HepG2 (cell line): ENCODE data around the gene DTD2.

Source experiments
- CHCHD3 ChIP-seq: sonication (generic); formaldehyde crosslinking; IDR thresholded peaks from 2 replicates; pipeline ENCODE4 v1.8.0; 2022; ENCODE audit warnings: mild to moderate bottlenecking, missing genetic modification reagents, moderate library complexity
- CREB1 ChIP-seq, 2 experiments: fragments of 450-650 bp in 1 of 2; IDR thresholded peaks; 2 replicates each; pipeline ENCODE4 v1.6.1; 2016 to 2017; ENCODE audit warnings: control low read depth in 1 of 2, mild to moderate bottlenecking in 1 of 2, missing compliant biosample characterization in 1 of 2, missing genetic modification characterization in 1 of 2
- EZH2 ChIP-seq: conservative IDR thresholded peaks from 2 replicates; pipeline ENCODE4 v1.6.1; 2012; ENCODE audit warnings: mild to moderate bottlenecking, low read depth, low read length, moderate library complexity
- GTF2F1 ChIP-seq: fragments of 150-350 bp; IDR thresholded peaks from 2 replicates; pipeline ENCODE4 v1.6.1; 2014; ENCODE audit warnings: low read length
- HCFC1 ChIP-seq: fragments of 150-350 bp; IDR thresholded peaks from 2 replicates; pipeline ENCODE4 v1.6.1; 2014; ENCODE audit warnings: low read depth, low read length
- SIN3A ChIP-seq: IDR thresholded peaks from 2 replicates; pipeline ENCODE4 v1.6.1; 2011; ENCODE audit warnings: low read depth, mild to moderate bottlenecking, control low read depth, low read length, borderline replicate concordance
- SMC3 ChIP-seq: IDR thresholded peaks from 2 replicates; pipeline ENCODE4 v1.6.1; 2011; ENCODE audit warnings: low read length, improper control_type of control experiment
- ZNF10 ChIP-seq: sonication (generic); formaldehyde crosslinking; IDR thresholded peaks from 2 replicates; pipeline ENCODE4 v1.4.0; 2020; ENCODE audit warnings: mild to moderate bottlenecking, low read depth, missing genetic modification reagents, borderline replicate concordance
- TF ChIP-seq, protein P1 (sequence below): IDR thresholded peaks from 2 replicates; pipeline ENCODE4 v1.6.1; 2012; ENCODE audit warnings: inconsistent platforms
- TF ChIP-seq, protein P2 (sequence below), 2 experiments: sonication (generic) in 1 of 2; formaldehyde crosslinking in 1 of 2; IDR thresholded peaks; 2 replicates each; pipeline versions ENCODE4 v1.6.1 to v1.9.0; 2014 to 2022; ENCODE audit warnings: antibody characterized with exemption in 1 of 2, borderline replicate concordance in 1 of 2, inconsistent platforms in 1 of 2, low read depth in 1 of 2, missing genetic modification reagents in 1 of 2
- TF ChIP-seq, protein P3 (sequence below): sonication (generic); formaldehyde crosslinking; IDR thresholded peaks from 2 replicates; pipeline ENCODE4 v1.5.1; 2020; ENCODE audit warnings: mild to moderate bottlenecking, missing genetic modification reagents, moderate library complexity
- TF ChIP-seq, protein P4 (sequence below): IDR thresholded peaks from 2 replicates; pipeline ENCODE4 v1.6.1; 2012; ENCODE audit warnings: low read length, improper control_type of control experiment
- TF ChIP-seq, protein P5 (sequence below): sonication (generic); formaldehyde crosslinking; IDR thresholded peaks from 2 replicates; pipeline ENCODE4 v1.4.0; 2020; ENCODE audit warnings: missing genetic modification reagents

DNA sequence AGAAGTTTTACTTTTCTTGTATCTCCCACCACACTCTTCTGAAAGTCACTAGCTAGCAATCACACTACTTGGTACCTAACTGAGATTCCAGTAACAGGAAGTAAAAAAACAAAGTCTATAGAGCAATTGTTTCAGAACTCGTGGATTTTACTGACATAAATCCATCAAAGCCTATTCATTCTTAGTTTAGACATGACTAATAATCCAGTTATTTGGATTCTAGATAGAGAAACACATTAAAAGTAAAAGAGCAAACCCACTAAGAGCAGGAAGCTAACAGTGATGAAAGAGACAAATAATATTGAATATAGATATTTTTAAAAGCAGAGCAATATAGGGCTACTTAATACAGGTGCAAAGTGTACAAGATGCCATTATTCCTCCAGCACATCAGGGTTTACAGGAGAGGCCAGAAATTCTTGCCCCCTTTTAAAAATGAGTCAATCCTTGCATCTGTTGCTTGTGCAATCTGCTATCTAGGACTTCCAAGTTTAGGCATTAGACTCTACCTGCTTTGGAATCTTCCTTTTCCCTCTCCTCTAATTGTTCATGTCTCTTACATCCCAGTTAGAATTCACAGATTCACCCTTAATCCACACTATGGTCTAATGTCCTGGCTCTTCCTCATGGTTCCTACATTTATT is 43.0 kb downstream of the DTD2 start:
- TF ChIP-seq ZNF10 (no peak), SMC3 (no peak), EZH2 (no peak), SIN3A (no peak), HCFC1 (no peak), CHCHD3 (CRISPR knock-in tag) (no peak), CREB1 (IDR thresholded peaks at IDR 0.05) (no peak), CREB1 (CRISPR knock-in tag; IDR thresholded peaks at IDR 0.05) (no peak), GTF2F1 (no peak)
- TF ChIP-seq, protein P1, sequence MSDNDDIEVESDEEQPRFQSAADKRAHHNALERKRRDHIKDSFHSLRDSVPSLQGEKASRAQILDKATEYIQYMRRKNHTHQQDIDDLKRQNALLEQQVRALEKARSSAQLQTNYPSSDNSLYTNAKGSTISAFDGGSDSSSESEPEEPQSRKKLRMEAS: no peak
- TF ChIP-seq, protein P2, sequence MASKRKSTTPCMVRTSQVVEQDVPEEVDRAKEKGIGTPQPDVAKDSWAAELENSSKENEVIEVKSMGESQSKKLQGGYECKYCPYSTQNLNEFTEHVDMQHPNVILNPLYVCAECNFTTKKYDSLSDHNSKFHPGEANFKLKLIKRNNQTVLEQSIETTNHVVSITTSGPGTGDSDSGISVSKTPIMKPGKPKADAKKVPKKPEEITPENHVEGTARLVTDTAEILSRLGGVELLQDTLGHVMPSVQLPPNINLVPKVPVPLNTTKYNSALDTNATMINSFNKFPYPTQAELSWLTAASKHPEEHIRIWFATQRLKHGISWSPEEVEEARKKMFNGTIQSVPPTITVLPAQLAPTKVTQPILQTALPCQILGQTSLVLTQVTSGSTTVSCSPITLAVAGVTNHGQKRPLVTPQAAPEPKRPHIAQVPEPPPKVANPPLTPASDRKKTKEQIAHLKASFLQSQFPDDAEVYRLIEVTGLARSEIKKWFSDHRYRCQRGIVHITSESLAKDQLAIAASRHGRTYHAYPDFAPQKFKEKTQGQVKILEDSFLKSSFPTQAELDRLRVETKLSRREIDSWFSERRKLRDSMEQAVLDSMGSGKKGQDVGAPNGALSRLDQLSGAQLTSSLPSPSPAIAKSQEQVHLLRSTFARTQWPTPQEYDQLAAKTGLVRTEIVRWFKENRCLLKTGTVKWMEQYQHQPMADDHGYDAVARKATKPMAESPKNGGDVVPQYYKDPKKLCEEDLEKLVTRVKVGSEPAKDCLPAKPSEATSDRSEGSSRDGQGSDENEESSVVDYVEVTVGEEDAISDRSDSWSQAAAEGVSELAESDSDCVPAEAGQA (IDR thresholded peaks at IDR 0.05; ENCODE audit: low read depth): no peak
- TF ChIP-seq, protein P2 (CRISPR knock-in tag; IDR thresholded peaks at IDR 0.05; ENCODE audit: borderline replicate concordance): no peak
- TF ChIP-seq, protein P3, sequence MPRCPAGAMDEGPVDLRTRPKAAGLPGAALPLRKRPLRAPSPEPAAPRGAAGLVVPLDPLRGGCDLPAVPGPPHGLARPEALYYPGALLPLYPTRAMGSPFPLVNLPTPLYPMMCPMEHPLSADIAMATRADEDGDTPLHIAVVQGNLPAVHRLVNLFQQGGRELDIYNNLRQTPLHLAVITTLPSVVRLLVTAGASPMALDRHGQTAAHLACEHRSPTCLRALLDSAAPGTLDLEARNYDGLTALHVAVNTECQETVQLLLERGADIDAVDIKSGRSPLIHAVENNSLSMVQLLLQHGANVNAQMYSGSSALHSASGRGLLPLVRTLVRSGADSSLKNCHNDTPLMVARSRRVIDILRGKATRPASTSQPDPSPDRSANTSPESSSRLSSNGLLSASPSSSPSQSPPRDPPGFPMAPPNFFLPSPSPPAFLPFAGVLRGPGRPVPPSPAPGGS (CRISPR knock-in tag): no peak
- TF ChIP-seq, protein P4, sequence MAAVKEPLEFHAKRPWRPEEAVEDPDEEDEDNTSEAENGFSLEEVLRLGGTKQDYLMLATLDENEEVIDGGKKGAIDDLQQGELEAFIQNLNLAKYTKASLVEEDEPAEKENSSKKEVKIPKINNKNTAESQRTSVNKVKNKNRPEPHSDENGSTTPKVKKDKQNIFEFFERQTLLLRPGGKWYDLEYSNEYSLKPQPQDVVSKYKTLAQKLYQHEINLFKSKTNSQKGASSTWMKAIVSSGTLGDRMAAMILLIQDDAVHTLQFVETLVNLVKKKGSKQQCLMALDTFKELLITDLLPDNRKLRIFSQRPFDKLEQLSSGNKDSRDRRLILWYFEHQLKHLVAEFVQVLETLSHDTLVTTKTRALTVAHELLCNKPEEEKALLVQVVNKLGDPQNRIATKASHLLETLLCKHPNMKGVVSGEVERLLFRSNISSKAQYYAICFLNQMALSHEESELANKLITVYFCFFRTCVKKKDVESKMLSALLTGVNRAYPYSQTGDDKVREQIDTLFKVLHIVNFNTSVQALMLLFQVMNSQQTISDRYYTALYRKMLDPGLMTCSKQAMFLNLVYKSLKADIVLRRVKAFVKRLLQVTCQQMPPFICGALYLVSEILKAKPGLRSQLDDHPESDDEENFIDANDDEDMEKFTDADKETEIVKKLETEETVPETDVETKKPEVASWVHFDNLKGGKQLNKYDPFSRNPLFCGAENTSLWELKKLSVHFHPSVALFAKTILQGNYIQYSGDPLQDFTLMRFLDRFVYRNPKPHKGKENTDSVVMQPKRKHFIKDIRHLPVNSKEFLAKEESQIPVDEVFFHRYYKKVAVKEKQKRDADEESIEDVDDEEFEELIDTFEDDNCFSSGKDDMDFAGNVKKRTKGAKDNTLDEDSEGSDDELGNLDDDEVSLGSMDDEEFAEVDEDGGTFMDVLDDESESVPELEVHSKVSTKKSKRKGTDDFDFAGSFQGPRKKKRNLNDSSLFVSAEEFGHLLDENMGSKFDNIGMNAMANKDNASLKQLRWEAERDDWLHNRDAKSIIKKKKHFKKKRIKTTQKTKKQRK: no peak
- TF ChIP-seq, protein P5, sequence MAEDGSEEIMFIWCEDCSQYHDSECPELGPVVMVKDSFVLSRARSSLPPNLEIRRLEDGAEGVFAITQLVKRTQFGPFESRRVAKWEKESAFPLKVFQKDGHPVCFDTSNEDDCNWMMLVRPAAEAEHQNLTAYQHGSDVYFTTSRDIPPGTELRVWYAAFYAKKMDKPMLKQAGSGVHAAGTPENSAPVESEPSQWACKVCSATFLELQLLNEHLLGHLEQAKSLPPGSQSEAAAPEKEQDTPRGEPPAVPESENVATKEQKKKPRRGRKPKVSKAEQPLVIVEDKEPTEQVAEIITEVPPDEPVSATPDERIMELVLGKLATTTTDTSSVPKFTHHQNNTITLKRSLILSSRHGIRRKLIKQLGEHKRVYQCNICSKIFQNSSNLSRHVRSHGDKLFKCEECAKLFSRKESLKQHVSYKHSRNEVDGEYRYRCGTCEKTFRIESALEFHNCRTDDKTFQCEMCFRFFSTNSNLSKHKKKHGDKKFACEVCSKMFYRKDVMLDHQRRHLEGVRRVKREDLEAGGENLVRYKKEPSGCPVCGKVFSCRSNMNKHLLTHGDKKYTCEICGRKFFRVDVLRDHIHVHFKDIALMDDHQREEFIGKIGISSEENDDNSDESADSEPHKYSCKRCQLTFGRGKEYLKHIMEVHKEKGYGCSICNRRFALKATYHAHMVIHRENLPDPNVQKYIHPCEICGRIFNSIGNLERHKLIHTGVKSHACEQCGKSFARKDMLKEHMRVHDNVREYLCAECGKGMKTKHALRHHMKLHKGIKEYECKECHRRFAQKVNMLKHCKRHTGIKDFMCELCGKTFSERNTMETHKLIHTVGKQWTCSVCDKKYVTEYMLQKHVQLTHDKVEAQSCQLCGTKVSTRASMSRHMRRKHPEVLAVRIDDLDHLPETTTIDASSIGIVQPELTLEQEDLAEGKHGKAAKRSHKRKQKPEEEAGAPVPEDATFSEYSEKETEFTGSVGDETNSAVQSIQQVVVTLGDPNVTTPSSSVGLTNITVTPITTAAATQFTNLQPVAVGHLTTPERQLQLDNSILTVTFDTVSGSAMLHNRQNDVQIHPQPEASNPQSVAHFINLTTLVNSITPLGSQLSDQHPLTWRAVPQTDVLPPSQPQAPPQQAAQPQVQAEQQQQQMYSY (CRISPR knock-in tag): no peak
